ENCODE results near the gene ELF1. TPM values are rescaled to one million over a fixed set of nuclear protein-coding genes. Genes with fewer than 3 reads are reported as not detected.

Gene ELF1
- total and polyA plus RNA-seq, 2 donors (not counting 3 experiments of a cell fraction or from before 2014, with no cell fraction given): 31.8 to 61.2 TPM

GRCh38 chr13:40932252-40932651, 86.9 kb downstream of the ELF1 start:
- ChIA-PET POLR2A (no interaction called here), CTCF (no interaction called here)
- intact Hi-C loops (cut with micrococcal nuclease) (no loop called here), dilution Hi-C loops (cut with MboI; ENCODE audit: extremely low pct_ligation_motif_present, low sequenced_read_pairs) (no loop called here)
- no peak overlapping the region for H3K4me2 ChIP-seq (ENCODE audit: insufficient read depth, low read length)
- FAIRE-seq (no peak), DNase-seq (ENCODE audit: low read depth, low spot score) (no peak)
- H3K4me1 ChIP-seq (ENCODE audit: control insufficient read depth, extremely low read depth, insufficient read depth, low read length): no peaks in the 10 kb centered on the region
- no peak overlapping the region for H2AFZ ChIP-seq (ENCODE audit: low read depth, low read length)
- no peak overlapping the region for H3K4me3 ChIP-seq (replicated peaks in 1 of 3; ENCODE audit: insufficient read depth in 1 of 3, low read depth in 1 of 3, low read length in 3 of 3)
- H3K9me3 ChIP-seq (replicated peaks; ENCODE audit: control insufficient read depth, insufficient read depth, low read length): no peaks in the 10 kb centered on the region
- H3K9ac ChIP-seq (replicated peaks; ENCODE audit: extremely low read depth, insufficient read depth, low read length): no peak overlapping the region
- no peaks in the 10 kb centered on the region for H3K9me1 ChIP-seq (replicated peaks; ENCODE audit: control insufficient read depth, extremely low read depth, insufficient read depth, low read length)
- peaks cover 2% of the 10 kb centered on the region for H3K79me2 ChIP-seq (ENCODE audit: control insufficient read depth, insufficient read depth, low read length)
- TF ChIP-seq, protein P1, sequence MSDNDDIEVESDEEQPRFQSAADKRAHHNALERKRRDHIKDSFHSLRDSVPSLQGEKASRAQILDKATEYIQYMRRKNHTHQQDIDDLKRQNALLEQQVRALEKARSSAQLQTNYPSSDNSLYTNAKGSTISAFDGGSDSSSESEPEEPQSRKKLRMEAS (IDR thresholded peaks at IDR 0.05; ENCODE audit: insufficient read depth, insufficient read length): no peak
- no peak for TF ChIP-seq JUN (IDR thresholded peaks at IDR 0.05; ENCODE audit: borderline replicate concordance, insufficient read depth, insufficient read length, low read depth)
- TF ChIP-seq EZH2 (IDR thresholded peaks at IDR 0.05; ENCODE audit: borderline replicate concordance, low read depth, low read length, severe bottlenecking): no peak
- TF ChIP-seq GATA2 (IDR thresholded peaks at IDR 0.05; ENCODE audit: insufficient read depth, insufficient read length, low read depth, low read length): no peak
- TF ChIP-seq POLR2A (IDR thresholded peaks at IDR 0.05; ENCODE audit: low read depth, low read length): no peak
- no peak for TF ChIP-seq MYC (IDR thresholded peaks at IDR 0.05; ENCODE audit: low read depth, low read length)
- no peak for TF ChIP-seq POLR2AphosphoS5 (IDR thresholded peaks at IDR 0.05; ENCODE audit: insufficient read depth, low read depth, low read length)
- TF ChIP-seq CTCF (IDR thresholded peaks at IDR 0.05; ENCODE audit: extremely low read depth in 1 of 2, insufficient read depth in 1 of 2, low read depth in 1 of 2, low read length in 2 of 2): no peak
- TF ChIP-seq FOS (IDR thresholded peaks at IDR 0.05; ENCODE audit: borderline replicate concordance, insufficient read depth, low read length): no peak
- no peaks in the 10 kb centered on the region for H4K20me1 ChIP-seq (replicated peaks; ENCODE audit: control insufficient read depth, extremely low read depth, insufficient read depth, low read length)
- no peaks in the 10 kb centered on the region for H3K27me3 ChIP-seq (ENCODE audit: control insufficient read depth in 2 of 2, insufficient read depth in 2 of 2, low read length in 2 of 2)
- no peak overlapping the region for H3K27ac ChIP-seq (ENCODE audit: insufficient read depth, low read depth, low read length)
- no TSS peak for BruUV-seq (replicated peaks)
- H3K36me3 ChIP-seq (ENCODE audit: control insufficient read depth in 2 of 2, extremely low read depth in 1 of 2, insufficient read depth in 2 of 2, low read length in 2 of 2): peaks cover 4 to 12% of the 10 kb centered on the region in 2 experiments
